GM12878 (cell line): Measurements from ENCODE around the gene MRTFA. TPM values are rescaled to one million over a fixed set of nuclear protein-coding genes. Genes with fewer than 3 reads are reported as not detected.

Experiments used
- ATAC-seq: fragments of 200-7000 bp; cut with Tn5 transposase; 3 replicates; pipeline ENCODE4 v1.9.1; 2020; ENCODE audit warnings: mild to moderate bottlenecking, moderate library complexity
- BruUV-seq: library from RNA; stranded (reverse); fragments of 400-500 nt; replicated peaks from 2 replicates; lab custom pipeline; 2021; lab: Mats Ljungman, UMichigan
- CTCF ChIA-PET: fragments of 300-600 bp; sonication (Branson Sonifier 250); formaldehyde crosslinking; extraction: SDS; loops from one replicate; lab custom pipeline; 2021; ENCODE audit warnings: inconsistent platforms; lab: Yijun Ruan, JAX
- POLR2A ChIA-PET: fragments of 350-600 bp; formaldehyde crosslinking; extraction: SDS; loops from one replicate; lab custom pipeline; 2021; ENCODE audit warnings: inconsistent platforms; lab: Charles Lee
- RAD21 ChIA-PET: fragments of 300-600 bp; sonication (Branson Sonifier 250); formaldehyde crosslinking; loops from one replicate; lab custom pipeline; 2023; ENCODE audit warnings: antibody characterized with exemption; ENCODE audit not compliant: unreplicated experiment; lab: Charles Lee
- SMC1A ChIA-PET: fragments of 300-600 bp; sonication (Branson Sonifier 250); formaldehyde crosslinking; loops from one replicate; lab custom pipeline; 2023; ENCODE audit not compliant: unreplicated experiment, uncharacterized antibody; lab: Charles Lee
- DNase-seq: peaks from one replicate; pipeline ENCODE4 v3.0.0-alpha.2; 2011; ENCODE audit warnings: low read depth, low spot score
- FAIRE-seq: peaks from 3 replicates; lab custom pipeline; 2011; peaks lifted over from hg19 to GRCh38; lab: Jason Lieb, UNC
- H2AFZ ChIP-seq: 2 replicates; pipeline ENCODE4 v1.6.0; 2011; ENCODE audit warnings: low read depth, low read length, control low read depth; ENCODE audit not compliant: control insufficient read depth
- H3K27ac ChIP-seq: 2 replicates; pipeline ENCODE4 v1.5.1; 2011; ENCODE audit warnings: control low read depth; ENCODE audit not compliant: control insufficient read depth, insufficient read depth
- H3K27me3 ChIP-seq, 2 experiments: replicated peaks in 1 of 2; 2 replicates each; pipeline versions ENCODE4 v1.6.0 to v1.6.1; 2011; ENCODE audit warnings: low read length in 1 of 2; ENCODE audit not compliant: control insufficient read depth in 2 of 2, insufficient read depth in 2 of 2
- H3K36me3 ChIP-seq, 2 experiments: 2 replicates each; pipeline ENCODE4 v1.5.1; 2011; ENCODE audit warnings: low read length in 1 of 2; ENCODE audit not compliant: control insufficient read depth in 2 of 2, insufficient read depth in 2 of 2
- H3K4me1 ChIP-seq: 2 replicates; pipeline ENCODE4 v1.6.1; 2011; ENCODE audit warnings: mild to moderate bottlenecking, low read length, moderate library complexity, mixed read lengths; ENCODE audit not compliant: control insufficient read depth, insufficient read depth
- H3K4me2 ChIP-seq: 2 replicates; pipeline ENCODE4 v1.6.0; 2011; ENCODE audit warnings: control low read depth; ENCODE audit not compliant: control insufficient read depth, insufficient read depth
- H3K4me3 ChIP-seq: fragments of 200-600 bp; sonication (generic); 2 replicates; pipeline ENCODE4 v1.5.1; 2016
- H3K79me2 ChIP-seq: 2 replicates; pipeline ENCODE4 v1.6.0; 2011; ENCODE audit warnings: low read length; ENCODE audit not compliant: control insufficient read depth, insufficient read depth
- H3K9ac ChIP-seq: 2 replicates; pipeline ENCODE4 v1.8.0; 2011; ENCODE audit warnings: low read length, control low read depth, mixed read lengths; ENCODE audit not compliant: control insufficient read depth, insufficient read depth
- H3K9me3 ChIP-seq: replicated peaks from 3 replicates; pipeline ENCODE4 v1.5.1; 2011; ENCODE audit warnings: mild to moderate bottlenecking, low read length; ENCODE audit not compliant: control insufficient read depth, insufficient read depth
- H4K20me1 ChIP-seq: 2 replicates; pipeline ENCODE4 v1.6.0; 2011; ENCODE audit not compliant: control insufficient read depth, insufficient read depth
- CHD1 ChIP-seq: IDR thresholded peaks from 2 replicates; pipeline ENCODE4 v1.6.1; 2012; ENCODE audit warnings: low read depth, low read length, improper control_type of control experiment
- ESRRA ChIP-seq: IDR thresholded peaks from 2 replicates; pipeline ENCODE4 v1.6.1; 2012; ENCODE audit warnings: mild to moderate bottlenecking, low read length, improper control_type of control experiment
- FOXK2 ChIP-seq: fragments of 450-650 bp; IDR thresholded peaks from 2 replicates; pipeline ENCODE4 v1.6.1; 2017; ENCODE audit warnings: mild to moderate bottlenecking, moderate library complexity
- HDGF ChIP-seq: fragments of 450-650 bp; IDR thresholded peaks from 2 replicates; pipeline ENCODE4 v1.6.1; 2016; ENCODE audit warnings: antibody characterized with exemption
- JUND ChIP-seq: IDR thresholded peaks from 2 replicates; pipeline ENCODE4 v1.6.1; 2012; ENCODE audit warnings: low read depth, mild to moderate bottlenecking, low read length, improper control_type of control experiment, moderate library complexity
- KLF5 ChIP-seq: fragments of 450-650 bp; IDR thresholded peaks from 2 replicates; pipeline ENCODE4 v1.6.1; 2014; ENCODE audit warnings: mild to moderate bottlenecking; ENCODE audit not compliant: partially characterized antibody
- PAX8 ChIP-seq: fragments of 450-650 bp; IDR thresholded peaks from 2 replicates; pipeline ENCODE4 v1.6.1; 2017; ENCODE audit warnings: mild to moderate bottlenecking, moderate library complexity
- PML ChIP-seq: IDR thresholded peaks from 2 replicates; pipeline ENCODE4 v1.6.1; 2012; ENCODE audit warnings: low read length, inconsistent platforms
- POLR2A ChIP-seq: IDR thresholded peaks from 2 replicates; pipeline ENCODE4 v1.6.1; 2011; ENCODE audit warnings: low read depth, mild to moderate bottlenecking, low read length
- SUZ12 ChIP-seq: fragments of 200-600 bp; sonication (generic); IDR thresholded peaks from one replicate; pipeline ENCODE4 v1.6.1; 2018; ENCODE audit warnings: antibody characterized with exemption, mild to moderate bottlenecking; ENCODE audit not compliant: unreplicated experiment
- ZNF217 ChIP-seq: fragments of 450-650 bp; IDR thresholded peaks from 2 replicates; pipeline ENCODE4 v1.6.1; 2017; ENCODE audit warnings: antibody characterized with exemption, mild to moderate bottlenecking
- ZNF24 ChIP-seq: fragments of 450-650 bp; IDR thresholded peaks from 2 replicates; pipeline ENCODE4 v1.6.1; 2017; ENCODE audit warnings: antibody characterized with exemption, mild to moderate bottlenecking
- WGBS: methylation state at CpG from one replicate; pipeline ENCODE4 v1.1.6; 2016; ENCODE audit warnings: low lambda C conversion rate; ENCODE audit not compliant: insufficient replicate concordance, insufficient coverage; ENCODE audit errors: missing lambda C conversion rate; 5-methylcytosine and 5-hydroxymethylcytosine counted together
- in situ Hi-C: fragments of 300-500 bp; cut with MboI; formaldehyde crosslinking; loops from 9 replicates; pipeline ENCODE4 v1.14.3; 2018; ENCODE audit warnings: mixed read lengths
- intact Hi-C: fragments of 100-400 bp; cut with micrococcal nuclease; formaldehyde crosslinking; loops from one replicate; pipeline ENCODE4 v1.14.2; 2022; ENCODE audit not compliant: unreplicated experiment
- polyA plus RNA-seq, 11 experiments: library from polyadenylated mRNA; depleted of rRNA in 4 of 11; unstranded in 6 of 11; stranded (reverse) in 5 of 11; fragments of >200 nt; fragmentation: Nextera tagmentation in 4 of 11; fragmentation: Illumina TruSeq in 1 of 11; extraction: Ambion mirVana in 4 of 11; extraction: Trizol in 1 of 11; gene quantifications; 1 replicate in 1 of 11; 2 replicates in 10 of 11; pipeline versions ENCODE4 v1.2.1 to v1.2.3, GENCODE V29; 2011 to 2016; ENCODE audit warnings: inconsistent platforms in 2 of 11, missing spikeins in 2 of 11, low read depth in 1 of 11
- total RNA-seq, 4 experiments: library from RNA; depleted of rRNA in 3 of 4; stranded (reverse); fragments of >200 nt in 3 of 4; fragmentation: Illumina TruSeq in 1 of 4; extraction: Trizol in 1 of 4; gene quantifications; 2 replicates each; pipeline versions ENCODE4 v1.2.1 to v1.2.3, GENCODE V29; 2013 to 2021
- TF ChIP-seq, protein P1 (sequence below), 3 experiments: IDR thresholded peaks in 2 of 3; conservative IDR thresholded peaks in 1 of 3; 2 replicates each; pipeline ENCODE4 v1.5.1; 2011; ENCODE audit warnings: low read depth in 3 of 3, low read length in 3 of 3, mild to moderate bottlenecking in 3 of 3, control low read depth in 2 of 3, moderate library complexity in 2 of 3, inconsistent platforms in 1 of 3, mixed read lengths in 1 of 3; ENCODE audit not compliant: control insufficient read depth in 2 of 3, insufficient read depth in 1 of 3; ENCODE audit errors: extremely low read depth in 1 of 3
- TF ChIP-seq, protein P2 (sequence below): fragments of 450-650 bp; IDR thresholded peaks from 2 replicates; pipeline ENCODE4 v1.6.1; 2017; ENCODE audit warnings: borderline replicate concordance

Gene MRTFA
- total and polyA plus RNA-seq, 10 of the 15 experiments (the other 5 are each of a cell fraction or from before 2014, with no cell fraction given), result 2.0 to 63.9 (median 17.9) TPM

DNA sequence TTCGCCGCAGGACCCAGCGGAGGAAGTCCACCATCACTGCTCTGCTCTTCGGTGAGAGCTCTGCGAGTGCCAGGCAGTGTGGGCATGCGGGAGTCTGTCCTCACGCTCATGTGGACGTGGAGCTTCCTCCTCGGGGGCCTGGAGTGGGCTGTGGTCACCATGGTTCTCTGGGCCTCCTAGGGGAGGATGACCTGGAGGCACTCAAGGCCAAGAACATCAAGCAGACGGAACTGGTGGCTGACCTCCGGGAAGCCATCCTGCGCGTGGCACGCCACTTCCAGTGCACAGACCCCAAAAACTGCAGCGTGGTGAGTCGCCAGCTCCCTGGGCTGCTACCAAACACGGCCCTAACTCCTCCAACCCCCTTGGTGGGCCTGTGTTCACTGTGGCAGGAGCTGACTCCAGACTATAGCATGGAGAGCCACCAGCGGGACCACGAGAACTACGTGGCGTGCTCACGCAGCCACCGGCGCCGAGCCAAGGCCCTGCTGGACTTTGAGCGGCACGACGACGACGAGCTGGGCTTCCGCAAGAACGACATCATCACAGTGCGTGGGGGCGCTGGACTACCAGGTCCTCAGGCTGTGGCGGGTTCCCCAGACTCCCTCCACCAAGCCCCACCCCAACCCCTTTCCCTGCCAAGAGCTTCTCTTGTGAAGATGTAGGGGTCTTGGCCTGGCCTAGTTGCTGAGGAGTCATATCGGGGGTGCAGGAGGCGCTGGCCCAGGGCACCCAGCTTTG lies 229.3 kb downstream of the MRTFA start:
- Histone ChIP-seq H3K36me3 (peaks cover 20 to 55% of the 10 kb centered on the region in 2 experiments; a peak in 3 of 4 replicates), H3K4me1 (0 out of 2 replicates have a peak, but pooled peaks cover 2% of the 10 kb centered on the region), H3K9me3 (no peaks in the 10 kb centered on the region), H3K4me3 (no peak overlapping the region), H4K20me1 (no peaks in the 10 kb centered on the region), H3K79me2 (no peaks in the 10 kb centered on the region), H3K27ac (no peak overlapping the region), H3K9ac (no peak overlapping the region), H3K4me2 (no peak overlapping the region), H2AFZ (no peak overlapping the region), H3K27me3 (no peaks in the 10 kb centered on the region)
- RAD21 ChIA-PET, result no interaction called here
- in situ Hi-C loops, result no loop called here
- intact Hi-C loops, result no loop called here
- ATAC-seq (no peak), DNase-seq (no peak), FAIRE-seq (no peak)
- CTCF ChIA-PET, result interaction anchor here (1.2 kb wide), 1 partner anchor 30 kb away, joined by 3 read pairs; no protein-coding TSS in a partner anchor
- TF ChIP-seq POLR2A (peak; percentile 41; the same call in 1 of the 2 replicates), CHD1 (no peak), PML (no peak), ZNF217 (no peak)
- WGBS, result 93% methylated on average over 32 of the region's 37 CpGs
- no TSS peak for BruUV-seq
- POLR2A ChIA-PET, result interaction anchor here (0.5 kb wide), 1 partner anchor 227 kb away, joined by 3 read pairs; no protein-coding TSS in a partner anchor
- SMC1A ChIA-PET, result no interaction called here

- H2AFZ ChIP-seq, result no peak overlapping the region
- 88% methylated on average over 31 of the region's 31 CpGs for WGBS
- no peak overlapping the region for H3K9ac ChIP-seq
- DNase-seq, result no peak
- FAIRE-seq, result no peak
- no peak overlapping the region for H3K27ac ChIP-seq
- BruUV-seq, result no TSS peak
- ChIA-PET CTCF (no interaction called here), POLR2A (no interaction called here), SMC1A (no interaction called here), RAD21 (no interaction called here)
- no peak overlapping the region for H3K4me2 ChIP-seq
- in situ Hi-C loops, result no loop called here
- H3K4me3 ChIP-seq, result no peak overlapping the region
- H3K79me2 ChIP-seq, result no peaks in the 10 kb centered on the region
- peaks cover 8% of the 10 kb centered on the region for H3K4me1 ChIP-seq
- peaks cover 25 to 54% of the 10 kb centered on the region in 2 experiments for H3K36me3 ChIP-seq
- intact Hi-C loops, result no loop called here
- H3K9me3 ChIP-seq, result no peaks in the 10 kb centered on the region
- no peaks in the 10 kb centered on the region for H3K27me3 ChIP-seq
- no peaks in the 10 kb centered on the region for H4K20me1 ChIP-seq
- no peak for ATAC-seq
- TF ChIP-seq PAX8 (no peak), FOXK2 (no peak), ESRRA (no peak), HDGF (no peak), KLF5 (no peak), JUND (no peak), SUZ12 (no peak), ZNF24 (no peak)
- TF ChIP-seq, protein P1, sequence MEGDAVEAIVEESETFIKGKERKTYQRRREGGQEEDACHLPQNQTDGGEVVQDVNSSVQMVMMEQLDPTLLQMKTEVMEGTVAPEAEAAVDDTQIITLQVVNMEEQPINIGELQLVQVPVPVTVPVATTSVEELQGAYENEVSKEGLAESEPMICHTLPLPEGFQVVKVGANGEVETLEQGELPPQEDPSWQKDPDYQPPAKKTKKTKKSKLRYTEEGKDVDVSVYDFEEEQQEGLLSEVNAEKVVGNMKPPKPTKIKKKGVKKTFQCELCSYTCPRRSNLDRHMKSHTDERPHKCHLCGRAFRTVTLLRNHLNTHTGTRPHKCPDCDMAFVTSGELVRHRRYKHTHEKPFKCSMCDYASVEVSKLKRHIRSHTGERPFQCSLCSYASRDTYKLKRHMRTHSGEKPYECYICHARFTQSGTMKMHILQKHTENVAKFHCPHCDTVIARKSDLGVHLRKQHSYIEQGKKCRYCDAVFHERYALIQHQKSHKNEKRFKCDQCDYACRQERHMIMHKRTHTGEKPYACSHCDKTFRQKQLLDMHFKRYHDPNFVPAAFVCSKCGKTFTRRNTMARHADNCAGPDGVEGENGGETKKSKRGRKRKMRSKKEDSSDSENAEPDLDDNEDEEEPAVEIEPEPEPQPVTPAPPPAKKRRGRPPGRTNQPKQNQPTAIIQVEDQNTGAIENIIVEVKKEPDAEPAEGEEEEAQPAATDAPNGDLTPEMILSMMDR (IDR thresholded peaks at IDR 0.05 in 2 of 3, conservative IDR thresholded peaks at IDR 0.05 in 1 of 3; ENCODE audit: control insufficient read depth in 2 of 3, extremely low read depth in 1 of 3, insufficient read depth in 1 of 3, low read depth in 3 of 3, low read length in 3 of 3), result no peak
- TF ChIP-seq, protein P2, sequence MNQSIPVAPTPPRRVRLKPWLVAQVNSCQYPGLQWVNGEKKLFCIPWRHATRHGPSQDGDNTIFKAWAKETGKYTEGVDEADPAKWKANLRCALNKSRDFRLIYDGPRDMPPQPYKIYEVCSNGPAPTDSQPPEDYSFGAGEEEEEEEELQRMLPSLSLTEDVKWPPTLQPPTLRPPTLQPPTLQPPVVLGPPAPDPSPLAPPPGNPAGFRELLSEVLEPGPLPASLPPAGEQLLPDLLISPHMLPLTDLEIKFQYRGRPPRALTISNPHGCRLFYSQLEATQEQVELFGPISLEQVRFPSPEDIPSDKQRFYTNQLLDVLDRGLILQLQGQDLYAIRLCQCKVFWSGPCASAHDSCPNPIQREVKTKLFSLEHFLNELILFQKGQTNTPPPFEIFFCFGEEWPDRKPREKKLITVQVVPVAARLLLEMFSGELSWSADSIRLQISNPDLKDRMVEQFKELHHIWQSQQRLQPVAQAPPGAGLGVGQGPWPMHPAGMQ, result no peak
These were observed 230.2 kb downstream of the MRTFA start for GRCh38 chr22:40406063-40406890.
